BJ (cell line): ENCODE data around the gene DYTN. TPM values are rescaled to one million over a fixed set of nuclear protein-coding genes. Genes with fewer than 3 reads are reported as not detected.

Experiments used
- CTCF ChIA-PET: fragments of 350-600 bp; formaldehyde crosslinking; extraction: SDS; loops from one replicate; lab custom pipeline; 2021; ENCODE audit warnings: antibody characterized with exemption, inconsistent platforms; lab: Yijun Ruan, JAX
- POLR2A ChIA-PET: fragments of 300-600 bp; sonication (Branson Sonifier 250); formaldehyde crosslinking; extraction: SDS; loops from one replicate; lab custom pipeline; 2021; ENCODE audit warnings: antibody characterized with exemption; lab: Charles Lee
- DNase-seq: peaks from one replicate; pipeline ENCODE4 v3.0.0-alpha.2; 2011; ENCODE audit warnings: low read depth
- H3K27me3 ChIP-seq: 2 replicates; pipeline ENCODE4 v1.6.0; 2011; ENCODE audit warnings: low read length; ENCODE audit not compliant: control insufficient read depth, insufficient read depth
- H3K36me3 ChIP-seq: 2 replicates; pipeline ENCODE4 v1.5.1; 2011; ENCODE audit warnings: low read length; ENCODE audit not compliant: control insufficient read depth, insufficient read depth
- H3K4me3 ChIP-seq: 2 replicates; pipeline ENCODE4 v1.5.1; 2011; ENCODE audit warnings: low read depth, mild to moderate bottlenecking, control low read depth, low read length
- CTCF ChIP-seq: IDR thresholded peaks from 2 replicates; pipeline ENCODE4 v1.5.1; 2011; ENCODE audit warnings: low read depth, mild to moderate bottlenecking, control low read depth, inconsistent platforms, low read length, moderate library complexity; ENCODE audit not compliant: insufficient read depth
- polyA minus RNA-seq: library from RNA; depleted of rRNA, polyadenylated mRNA; stranded (reverse); fragments of >200 nt; gene quantifications from 2 replicates; pipeline ENCODE4 v1.2.3, GENCODE V29; 2011; rRNA and poly(A)+ RNA removed
- polyA plus RNA-seq: library from polyadenylated mRNA; depleted of rRNA; stranded (reverse); fragments of >200 nt; gene quantifications from 2 replicates; pipeline ENCODE4 v1.2.3, GENCODE V29; 2011; rRNA removed

Gene DYTN, protein sequence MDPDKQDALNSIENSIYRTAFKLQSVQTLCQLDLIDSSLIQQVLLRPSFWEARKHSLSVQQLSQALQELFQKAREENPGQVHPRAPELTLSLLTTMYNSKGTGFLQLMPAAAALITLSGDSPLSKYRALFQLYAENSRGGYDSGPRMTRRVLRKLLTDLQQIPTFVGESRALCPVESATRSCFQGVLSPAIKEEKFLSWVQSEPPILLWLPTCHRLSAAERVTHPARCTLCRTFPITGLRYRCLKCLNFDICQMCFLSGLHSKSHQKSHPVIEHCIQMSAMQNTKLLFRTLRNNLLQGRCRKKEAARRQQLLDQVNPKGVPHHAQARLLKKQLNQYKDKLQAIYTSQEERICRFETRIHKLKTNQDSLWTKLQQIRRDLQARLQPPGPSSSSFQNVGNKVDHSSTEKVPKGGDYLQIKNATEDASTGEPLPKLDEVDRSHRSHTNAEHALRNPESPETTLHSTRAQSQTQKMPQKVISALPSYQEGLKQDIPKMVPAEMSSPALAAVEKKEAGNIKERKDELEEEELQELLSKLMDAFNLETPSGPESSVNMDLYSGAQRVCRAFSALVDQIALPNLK
- polyA plus RNA-seq (not detected in 2 replicates), polyA minus RNA-seq (not detected in 2 replicates)

DNA sequence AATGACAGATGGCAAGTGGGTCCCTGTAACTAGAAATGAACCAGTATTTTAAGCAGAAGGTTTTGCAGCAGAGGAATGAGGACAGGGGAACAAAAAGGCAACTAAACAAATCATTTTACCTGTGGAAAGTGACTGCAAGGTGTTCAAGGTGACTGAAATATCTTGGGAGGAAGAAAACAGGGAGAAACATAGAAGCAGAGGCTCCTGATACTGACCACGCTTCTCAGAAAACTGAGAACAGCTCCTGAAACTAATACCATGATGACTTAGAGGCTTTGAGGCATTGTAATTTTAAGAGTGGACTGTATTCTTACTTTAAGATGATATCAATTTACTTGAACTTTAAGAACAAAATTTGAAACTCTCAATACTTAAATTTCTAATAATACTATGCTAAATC lies at the start of gene DYTN:
DYTN (minus strand) TSS at position 101 of the 400 bp plus-strand sequence. CDS start 117 bp downstream, outside the sequence.
- no peaks in the 10 kb centered on the region for H3K36me3 ChIP-seq
- CTCF ChIA-PET = no interaction called here

GRCh38 chr2:206766057-206766930 lies 48.1 kb upstream of the DYTN start:
- TF ChIP-seq CTCF = no peak
- no peaks in the 10 kb centered on the region for H3K36me3 ChIP-seq
- H3K4me3 ChIP-seq = peak overlapping the region; percentile 57
- ChIA-PET CTCF (interaction anchor here (1.1 kb wide), 1 partner anchor 16 kb away, joined by 7 read pairs; no protein-coding TSS in a partner anchor), POLR2A (no interaction called here)
- DNase-seq = no peak
- no peaks in the 10 kb centered on the region for H3K27me3 ChIP-seq

More for the DNA sequence above, at the start of gene DYTN:
- POLR2A ChIA-PET = no interaction called here
- Histone ChIP-seq H3K4me3 (no peak within 1 kb of the TSS), H3K27me3 (no peaks in the 10 kb centered on the region)
- no peak for TF ChIP-seq CTCF
- no peak for DNase-seq

DNA sequence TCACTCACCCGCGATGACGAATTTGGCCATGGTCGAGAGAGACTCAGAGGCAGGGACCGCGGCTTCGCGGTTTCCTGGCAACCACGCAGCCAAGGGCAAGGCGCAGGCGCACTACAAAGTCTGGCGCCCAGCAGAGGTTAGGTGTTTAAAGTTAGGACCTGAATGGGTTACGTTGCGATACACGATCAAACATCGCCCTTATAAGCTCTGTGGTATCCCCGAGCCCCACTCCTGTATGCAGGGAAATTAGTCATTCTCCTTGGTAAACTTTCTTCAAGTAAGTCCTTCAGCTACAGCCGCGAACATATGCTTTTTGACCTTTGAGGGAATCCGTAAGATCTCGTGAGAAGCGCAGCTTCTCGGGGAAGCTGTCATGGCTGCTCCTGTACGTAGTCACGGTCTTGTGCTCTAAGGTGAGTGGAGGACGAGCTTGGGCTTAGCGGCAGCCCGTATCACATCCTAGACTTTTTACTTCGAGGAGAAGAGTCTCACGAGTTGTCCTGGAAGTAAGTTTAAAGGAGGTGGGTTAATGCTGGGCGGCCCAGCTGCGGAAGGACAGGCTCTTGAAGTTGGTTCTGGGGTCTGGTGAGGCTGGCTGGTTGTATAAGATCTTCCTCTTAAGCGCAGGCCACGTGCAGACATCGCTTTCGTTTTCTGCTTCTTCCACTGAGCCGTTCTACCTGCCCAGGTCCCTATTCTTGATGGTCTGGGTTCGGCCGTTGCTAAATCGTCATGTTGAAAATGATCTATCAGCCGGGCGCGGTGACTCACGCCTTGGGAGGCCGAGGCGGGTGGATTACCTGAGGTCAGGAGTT lies 47.3 kb upstream of the DYTN start, which contains the start of the genes FASTKD2 and MDH1B:
FASTKD2 (plus strand) TSS at position 365 of the 815 bp plus-strand sequence. CDS start 1,088 bp downstream, outside the sequence.
MDH1B (minus strand) TSS at position 87 of the 815 bp plus-strand sequence; CDS start at position 30, 57 bp downstream.
- Histone ChIP-seq H3K27me3 (no peaks in the 10 kb centered on the region), H3K36me3 (no peaks in the 10 kb centered on the region), H3K4me3 (peak within 1 kb of the TSS; percentile 57)
- CTCF ChIA-PET = interaction anchor here (0.6 kb wide), 1 partner anchor 65 kb away, joined by 4 read pairs; no protein-coding TSS in a partner anchor
- peak; percentile 91 for DNase-seq
- POLR2A ChIA-PET = no interaction called here
- no peak for TF ChIP-seq CTCF

DNA sequence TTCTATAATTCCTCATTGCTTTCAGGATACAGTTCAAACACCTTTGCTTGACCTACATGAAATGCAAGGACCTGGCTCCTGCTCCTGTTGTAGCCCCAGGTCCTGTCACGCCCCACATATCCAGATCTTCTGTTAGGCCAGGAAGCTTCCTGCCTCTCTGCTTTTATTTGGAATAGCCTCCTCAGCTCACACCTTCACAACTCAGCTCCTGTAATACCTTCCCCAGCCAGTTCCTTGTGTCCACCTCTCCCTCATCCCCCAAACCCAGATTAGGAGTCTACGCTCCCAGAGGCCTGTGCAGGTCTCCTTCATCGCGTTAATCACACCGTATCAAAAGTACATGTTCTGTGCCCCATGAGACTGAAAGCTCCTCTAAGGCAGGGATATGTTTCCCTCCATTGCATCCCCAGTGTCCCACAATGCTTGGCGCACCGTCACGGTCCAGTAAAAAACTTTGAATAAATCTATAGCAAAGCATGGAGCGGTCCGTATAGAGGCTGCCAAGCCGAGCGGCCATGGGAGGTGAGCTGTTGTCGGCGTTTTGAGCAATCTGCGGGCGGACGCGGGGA lies 46.6 kb upstream of the DYTN start:
- no peak for DNase-seq
- ChIA-PET POLR2A (no interaction called here), CTCF (interaction anchor here (0.6 kb wide), 1 partner anchor 405 kb away, joined by 3 read pairs; no protein-coding TSS in a partner anchor)
- TF ChIP-seq CTCF = no peak
- H3K4me3 ChIP-seq = peak overlapping the region; percentile 57
- H3K36me3 ChIP-seq = no peaks in the 10 kb centered on the region
- no peaks in the 10 kb centered on the region for H3K27me3 ChIP-seq
